Neural progenitor cell (in vitro differentiated cells): ENCODE results near the gene TINAGL1. TPM values are rescaled to one million over a fixed set of nuclear protein-coding genes. Genes with fewer than 3 reads are reported as not detected.

Experiments used
- DNase-seq: peaks from one replicate; pipeline ENCODE4 v3.0.0-alpha.2; 2016; ENCODE audit warnings: low spot score
- H2AFZ ChIP-seq: fragments of 200-600 bp; sonication (generic); replicated peaks from 2 replicates; pipeline ENCODE4 v1.6.1; 2016; ENCODE audit warnings: antibody characterized with exemption
- H3F3A ChIP-seq: fragments of 200-600 bp; sonication (generic); 2 replicates; pipeline ENCODE4 v1.6.1; 2016; ENCODE audit warnings: antibody characterized with exemption, low read depth
- H3K27ac ChIP-seq: fragments of 200-600 bp; sonication (generic); 2 replicates; pipeline ENCODE4 v1.5.1; 2016; ENCODE audit warnings: mild to moderate bottlenecking
- H3K27me3 ChIP-seq: fragments of 200-600 bp; sonication (generic); 2 replicates; pipeline ENCODE4 v1.6.1; 2016; ENCODE audit warnings: mild to moderate bottlenecking, moderate library complexity
- H3K36me3 ChIP-seq: fragments of 200-600 bp; sonication (generic); 2 replicates; pipeline ENCODE4 v1.5.1; 2016
- H3K4me1 ChIP-seq: fragments of 200-600 bp; sonication (generic); 2 replicates; pipeline ENCODE4 v1.6.1; 2016; ENCODE audit warnings: mixed run types
- H3K4me2 ChIP-seq: fragments of 200-600 bp; sonication (generic); 2 replicates; pipeline ENCODE4 v1.6.1; 2016
- H3K4me3 ChIP-seq: fragments of 200-600 bp; sonication (generic); 2 replicates; pipeline ENCODE4 v1.5.1; 2016
- H3K79me2 ChIP-seq: fragments of 200-600 bp; sonication (generic); 2 replicates; pipeline ENCODE4 v1.6.1; 2016; ENCODE audit warnings: low read depth
- H3K9ac ChIP-seq: fragments of 200-600 bp; sonication (generic); 2 replicates; pipeline ENCODE4 v1.6.1; 2016
- H3K9me3 ChIP-seq: fragments of 200-600 bp; sonication (generic); 2 replicates; pipeline ENCODE4 v1.5.1; 2016; ENCODE audit warnings: low read depth
- H4K20me1 ChIP-seq: fragments of 200-600 bp; sonication (generic); 2 replicates; pipeline ENCODE4 v1.6.1; 2016; ENCODE audit warnings: low read depth
- H3K27ac Mint-ChIP-seq: 3 replicates; pipeline ENCODE4 v1.8.0; 2021; ENCODE audit warnings: mixed read lengths
- H3K27me3 Mint-ChIP-seq: 2 replicates; pipeline ENCODE4 v1.8.0; 2022; ENCODE audit warnings: low read depth, mild to moderate bottlenecking, inconsistent platforms, moderate library complexity, mixed read lengths; ENCODE audit not compliant: insufficient read depth
- H3K36me3 Mint-ChIP-seq: 3 replicates; pipeline ENCODE4 v1.8.0; 2021; ENCODE audit warnings: mixed read lengths
- H3K4me1 Mint-ChIP-seq: 3 replicates; pipeline ENCODE4 v1.8.0; 2021; ENCODE audit warnings: mixed read lengths
- H3K4me3 Mint-ChIP-seq: 3 replicates; pipeline ENCODE4 v1.8.0; 2021; ENCODE audit warnings: mild to moderate bottlenecking, moderate library complexity, mixed read lengths
- H3K9me3 Mint-ChIP-seq: 3 replicates; pipeline ENCODE4 v1.8.0; 2020; ENCODE audit warnings: mixed read lengths
- CTCF ChIP-seq: fragments of 200-600 bp; sonication (generic); IDR thresholded peaks from 2 replicates; pipeline ENCODE4 v1.5.1; 2017; ENCODE audit warnings: antibody characterized with exemption, mild to moderate bottlenecking
- EZH2 ChIP-seq: fragments of 200-600 bp; sonication (generic); IDR thresholded peaks from 2 replicates; pipeline ENCODE4 v1.6.1; 2017; ENCODE audit warnings: antibody characterized with exemption, mild to moderate bottlenecking, moderate library complexity
- EZH2phosphoT487 ChIP-seq: fragments of 200-600 bp; sonication (generic); IDR thresholded peaks from 2 replicates; pipeline ENCODE4 v1.6.1; 2017; ENCODE audit warnings: antibody characterized with exemption
- total RNA-seq: library from RNA; depleted of rRNA; stranded (reverse); fragments of >200 nt; gene quantifications from 2 replicates; pipeline ENCODE4 v1.2.3, GENCODE V29; 2015; ENCODE audit warnings: low replicate concordance

The TINAGL1 gene
- total RNA-seq, 1 donor from 2014 or later, result not detected

- peak overlapping the region; percentile 60 for H3K27ac Mint-ChIP-seq
- no peaks in the 10 kb centered on the region for H3K36me3 ChIP-seq
- peak; percentile 41 for DNase-seq
These were observed 50.2 kb downstream of the TINAGL1 start for GRCh38 chr1:31626223-31627207.

DNA sequence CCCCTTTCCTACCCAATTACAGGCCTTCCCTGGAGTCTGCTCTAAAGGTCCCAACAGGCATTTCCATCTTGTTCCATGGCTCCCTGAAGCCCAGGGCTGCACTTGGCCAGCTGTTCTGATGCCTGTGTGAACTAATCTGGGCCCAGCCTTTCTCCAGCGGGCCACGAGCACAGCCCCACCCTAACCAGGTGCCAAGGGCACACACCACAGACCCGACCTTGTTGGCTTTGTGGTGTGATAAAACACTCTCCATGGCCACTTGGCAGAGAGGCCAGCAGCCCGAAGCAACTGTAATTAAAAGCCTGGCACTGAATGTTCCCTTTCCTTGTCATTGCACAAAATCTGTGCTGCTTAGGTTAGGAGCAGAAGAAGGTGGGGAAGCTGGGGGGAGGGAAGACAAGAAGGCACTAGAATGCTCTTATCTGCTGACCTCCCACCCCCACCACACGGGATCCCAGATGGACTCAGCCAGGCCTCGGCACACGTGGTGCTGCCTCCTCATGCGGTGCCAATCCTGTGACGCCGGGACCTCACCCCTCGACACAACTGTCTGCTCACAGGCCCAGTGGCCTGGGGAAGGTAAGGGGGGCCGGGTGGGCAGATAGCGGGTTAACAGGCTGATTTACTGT is 51.1 kb downstream of the TINAGL1 start:
- no peak overlapping the region for H3K9ac ChIP-seq
- H3K36me3 ChIP-seq, result no peaks in the 10 kb centered on the region
- H3K4me3 Mint-ChIP-seq, result no peak overlapping the region

More at GRCh38 chr1:31626223-31627207, 50.2 kb downstream of the TINAGL1 start:
- Histone ChIP-seq H3K4me3 (no peak overlapping the region), H3K4me1 (no peaks in the 10 kb centered on the region), H2AFZ (no peak overlapping the region), H3K9ac (no peak overlapping the region), H3K9me3 (no peaks in the 10 kb centered on the region), H3K27ac (no peak overlapping the region), H3K4me2 (no peak overlapping the region), H4K20me1 (no peaks in the 10 kb centered on the region), H3K27me3 (no peaks in the 10 kb centered on the region), H3F3A (no peaks in the 10 kb centered on the region), H3K79me2 (no peaks in the 10 kb centered on the region)
- Mint-ChIP-seq H3K9me3 (no peaks in the 10 kb centered on the region), H3K4me1 (peaks cover 17% of the 10 kb centered on the region), H3K4me3 (peak overlapping the region; percentile 10), H3K36me3 (peaks cover 6% of the 10 kb centered on the region), H3K27me3 (peaks cover 2% of the 10 kb centered on the region)
- TF ChIP-seq EZH2phosphoT487 (no peak), CTCF (no peak)

DNA sequence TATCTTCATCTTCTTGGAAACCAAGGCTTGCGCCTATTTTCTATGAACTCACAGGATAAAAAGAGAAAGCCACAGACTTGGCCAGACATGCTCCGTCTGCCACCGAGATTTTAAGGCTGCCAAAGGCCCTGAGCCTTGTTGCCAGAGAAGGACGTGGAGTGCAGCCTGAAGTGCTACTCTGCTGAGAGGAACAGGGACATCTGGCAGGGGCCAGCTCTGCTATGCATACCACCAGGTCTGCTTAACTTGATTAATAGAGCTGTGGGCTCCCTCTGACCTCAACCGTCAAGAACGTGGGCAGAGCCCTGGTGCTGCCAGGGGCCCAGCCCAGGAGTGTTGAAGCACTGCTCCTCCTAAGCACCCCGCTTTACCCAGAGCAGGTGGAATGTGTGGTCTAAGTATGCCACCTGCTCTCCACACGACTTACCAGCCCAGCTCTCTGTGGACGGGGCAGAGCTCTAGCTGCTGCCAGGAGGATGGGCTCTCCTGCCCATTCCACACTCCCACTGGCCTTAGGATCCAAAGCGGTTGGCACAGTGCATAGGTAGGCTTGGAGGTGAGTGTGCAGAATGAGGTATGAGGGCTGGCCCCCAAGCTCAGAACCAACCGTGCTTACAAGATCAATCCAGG is 51.7 kb downstream of the TINAGL1 start:
- Histone ChIP-seq H3K27me3 (no peaks in the 10 kb centered on the region), H3F3A (no peaks in the 10 kb centered on the region), H3K9ac (no peak overlapping the region), H3K4me3 (no peak overlapping the region), H2AFZ (no peak overlapping the region), H3K79me2 (no peaks in the 10 kb centered on the region), H3K4me1 (no peaks in the 10 kb centered on the region), H3K9me3 (no peaks in the 10 kb centered on the region), H3K27ac (no peak overlapping the region), H4K20me1 (no peaks in the 10 kb centered on the region), H3K4me2 (no peak overlapping the region), H3K36me3 (no peaks in the 10 kb centered on the region)
- Mint-ChIP-seq H3K27ac (peak overlapping the region; percentile 50), H3K36me3 (peaks cover 6% of the 10 kb centered on the region), H3K4me3 (no peak overlapping the region), H3K4me1 (peaks cover 17% of the 10 kb centered on the region), H3K27me3 (peaks cover 2% of the 10 kb centered on the region), H3K9me3 (no peaks in the 10 kb centered on the region)
- DNase-seq, result no peak
- TF ChIP-seq CTCF, result no peak

More for the DNA sequence above, 51.1 kb downstream of the TINAGL1 start:
- peaks cover 6% of the 10 kb centered on the region for H3K36me3 Mint-ChIP-seq
- TF ChIP-seq EZH2, result no peak
- no peak for TF ChIP-seq EZH2phosphoT487
- no peak for TF ChIP-seq CTCF
- no peaks in the 10 kb centered on the region for H3K79me2 ChIP-seq
- no peaks in the 10 kb centered on the region for H3K9me3 Mint-ChIP-seq
- H2AFZ ChIP-seq, result no peak overlapping the region
- H3K4me1 Mint-ChIP-seq, result peaks cover 17% of the 10 kb centered on the region
- no peaks in the 10 kb centered on the region for H3K27me3 ChIP-seq
- no peaks in the 10 kb centered on the region for H4K20me1 ChIP-seq
- no peak overlapping the region for H3K27ac Mint-ChIP-seq
- no peaks in the 10 kb centered on the region for H3K9me3 ChIP-seq
- H3K4me3 ChIP-seq, result no peak overlapping the region
- H3K27ac ChIP-seq, result no peak overlapping the region
- H3K27me3 Mint-ChIP-seq, result peaks cover 2% of the 10 kb centered on the region
- no peaks in the 10 kb centered on the region for H3K4me1 ChIP-seq
- DNase-seq, result no peak
- no peak overlapping the region for H3K4me2 ChIP-seq
- H3F3A ChIP-seq, result no peaks in the 10 kb centered on the region
